CD4-positive, CD25-positive, alpha-beta regulatory T cell (primary cell): ENCODE data around the gene RNF14. TPM values are rescaled to one million over a fixed set of nuclear protein-coding genes. Genes with fewer than 3 reads are reported as not detected.

Experiments used
- ATAC-seq, 2 donors: fragments of 150-1000 bp; cut with Tn5 transposase; one replicate each; pipeline ENCODE4 v1.10.0; 2021; ENCODE audit warnings: low read depth in 2 of 2, moderate number of reproducible peaks in 2 of 2, moderate library complexity in 1 of 2
- DNase-seq, 3 donors: peaks; one replicate each; pipeline versions ENCODE4 v3.0.0 to v3.0.0-alpha.2; 2012 to 2022; ENCODE audit warnings: mixed read lengths in 1 of 3
- H3K27ac ChIP-seq: one replicate; pipeline ENCODE4 v1.7.0; 2013; ENCODE audit warnings: mild to moderate bottlenecking, low read length; ENCODE audit not compliant: insufficient read depth, poor library complexity, severe bottlenecking
- H3K27me3 ChIP-seq: one replicate; pipeline ENCODE4 v1.7.0; 2013; ENCODE audit warnings: low read length; ENCODE audit not compliant: control insufficient read depth, insufficient read depth
- H3K36me3 ChIP-seq: one replicate; pipeline ENCODE4 v1.7.0; 2013; ENCODE audit warnings: mild to moderate bottlenecking, low read length, moderate library complexity; ENCODE audit not compliant: control insufficient read depth, insufficient read depth
- H3K4me1 ChIP-seq: 2 replicates; pipeline ENCODE4 v1.7.0; 2013; ENCODE audit warnings: mild to moderate bottlenecking, low read length; ENCODE audit not compliant: insufficient read depth, control insufficient read depth, poor library complexity, severe bottlenecking
- H3K4me3 ChIP-seq: one replicate; pipeline ENCODE4 v1.7.0; 2013; ENCODE audit warnings: low read depth, mild to moderate bottlenecking, low read length, moderate library complexity
- H3K9me3 ChIP-seq, 2 experiments: 1 replicate in 1 of 2; 2 replicates in 1 of 2; pipeline ENCODE4 v1.7.0; 2013; ENCODE audit warnings: low read length in 2 of 2, mild to moderate bottlenecking in 1 of 2, moderate library complexity in 1 of 2; ENCODE audit not compliant: control insufficient read depth in 2 of 2
- H3K27ac Mint-ChIP-seq, 3 donors: one replicate each; pipeline ENCODE4 v1.8.0; 2020 to 2022; ENCODE audit warnings: mild to moderate bottlenecking in 3 of 3, mixed read lengths in 3 of 3, moderate library complexity in 2 of 3
- H3K27me3 Mint-ChIP-seq: one replicate; pipeline ENCODE4 v1.8.0; 2022; ENCODE audit warnings: mild to moderate bottlenecking, mixed read lengths
- H3K36me3 Mint-ChIP-seq: one replicate; pipeline ENCODE4 v1.8.0; 2020; ENCODE audit warnings: mixed read lengths
- H3K4me1 Mint-ChIP-seq, 4 donors: one replicate each; pipeline ENCODE4 v1.8.0; 2020 to 2022; ENCODE audit warnings: mixed read lengths in 4 of 4, mild to moderate bottlenecking in 1 of 4
- H3K4me3 Mint-ChIP-seq, 4 donors: one replicate each; pipeline ENCODE4 v1.8.0; 2020 to 2022; ENCODE audit warnings: mild to moderate bottlenecking in 4 of 4, mixed read lengths in 4 of 4, moderate library complexity in 3 of 4
- H3K9me3 Mint-ChIP-seq, 7 donors: one replicate each; pipeline ENCODE4 v1.8.0; 2020 to 2022; ENCODE audit warnings: mixed read lengths in 7 of 7, mild to moderate bottlenecking in 3 of 7, moderate library complexity in 2 of 7
- polyA plus RNA-seq, 4 donors: library from polyadenylated mRNA; unstranded; fragments of 300-500 nt; fragmentation: Illumina TruSeq; gene quantifications; one replicate each; pipeline ENCODE4 v1.2.3, GENCODE V29; 2021
- total RNA-seq: library from RNA; stranded (reverse); gene quantifications from one replicate; pipeline ENCODE4 v1.2.3, GENCODE V29; 2022

RNF14 gene
- total and polyA plus RNA-seq, 5 donors from 2014 or later, result 24.4 to 56.8 (median 46.3) TPM

GRCh38 chr5:141950207-141951005 lies 18.5 kb upstream of the RNF14 start:
- H3K4me3 Mint-ChIP-seq, result no peak overlapping the region

DNA sequence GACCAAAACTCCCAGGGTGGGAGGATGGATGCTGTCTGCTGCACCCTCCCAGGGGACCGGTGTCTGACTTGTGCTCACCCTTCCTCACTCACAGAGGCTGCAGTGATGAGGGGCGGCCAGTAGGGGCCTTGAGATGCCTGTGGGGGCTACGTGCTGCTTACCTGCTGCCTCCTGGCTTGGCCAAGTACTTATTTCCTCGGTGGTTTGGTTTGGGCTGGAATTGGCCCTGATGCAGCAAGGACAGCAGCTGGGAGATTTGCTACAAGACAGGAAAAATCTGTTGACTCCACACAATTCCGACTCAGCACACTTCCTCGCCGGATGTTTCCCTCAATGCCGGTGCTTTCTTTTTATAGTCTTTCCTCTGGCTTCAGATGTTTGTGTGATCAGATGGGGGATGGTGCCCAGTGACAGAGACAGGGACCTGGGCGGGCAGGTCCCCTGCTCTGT lies 17.5 kb upstream of the RNF14 start:
- Mint-ChIP-seq H3K4me3 (no peak overlapping the region), H3K27me3 (no peaks in the 10 kb centered on the region), H3K27ac (no peak overlapping the region), H3K9me3 (no peaks in the 10 kb centered on the region), H3K36me3 (peaks cover 12% of the 10 kb centered on the region), H3K4me1 (peaks cover 0 to 13% (median 2%) of the 10 kb centered on the region in 4 donors)
- peak; percentile 43 to 58 for ATAC-seq
- Histone ChIP-seq H3K36me3 (no peaks in the 10 kb centered on the region), H3K27me3 (no peaks in the 10 kb centered on the region), H3K9me3 (no peaks in the 10 kb centered on the region), H3K4me3 (no peak overlapping the region), H3K4me1 (no peaks in the 10 kb centered on the region), H3K27ac (no peak overlapping the region)
- DNase-seq, result peak in 1 of 3 donors; percentile 37

More at GRCh38 chr5:141950207-141951005, 18.5 kb upstream of the RNF14 start:
- no peaks in the 10 kb centered on the region for H3K27me3 ChIP-seq
- no peak overlapping the region for H3K27ac Mint-ChIP-seq
- H3K27me3 Mint-ChIP-seq, result no peaks in the 10 kb centered on the region
- peaks cover 11% of the 10 kb centered on the region for H3K36me3 Mint-ChIP-seq
- H3K4me1 ChIP-seq, result no peaks in the 10 kb centered on the region
- H3K9me3 ChIP-seq, result no peaks in the 10 kb centered on the region
- no peak for DNase-seq
- no peak for ATAC-seq
- no peak overlapping the region for H3K4me3 ChIP-seq
- no peaks in the 10 kb centered on the region for H3K9me3 Mint-ChIP-seq
- H3K4me1 Mint-ChIP-seq, result peaks cover 0 to 13% (median 2%) of the 10 kb centered on the region in 4 donors
- H3K36me3 ChIP-seq, result no peaks in the 10 kb centered on the region
- no peak overlapping the region for H3K27ac ChIP-seq

DNA sequence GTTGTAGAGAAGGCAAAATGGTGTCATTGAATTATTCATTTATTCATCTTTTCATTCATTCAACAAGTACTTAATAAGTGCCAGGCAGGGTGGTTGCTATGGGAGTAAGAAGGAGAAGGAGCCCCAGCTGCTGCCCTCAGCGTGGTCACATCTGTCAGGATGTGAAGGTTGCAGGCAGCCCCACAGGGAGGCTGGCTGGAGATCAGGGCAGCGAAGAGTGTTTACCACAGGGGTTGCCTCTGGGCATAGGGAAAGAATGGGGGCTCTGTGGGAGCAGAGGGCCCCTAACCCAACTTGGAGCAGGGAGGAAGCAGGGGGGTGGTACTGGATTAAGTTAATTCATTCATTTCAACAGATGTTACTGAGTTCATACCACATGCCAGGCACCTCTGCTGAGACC lies 16.9 kb upstream of the RNF14 start:
- no peak overlapping the region for H3K27ac ChIP-seq
- Mint-ChIP-seq H3K27ac (peak overlapping the region in 1 of 3 donors; percentile 15), H3K4me3 (no peak overlapping the region), H3K27me3 (no peaks in the 10 kb centered on the region), H3K9me3 (no peaks in the 10 kb centered on the region), H3K36me3 (peaks cover 14% of the 10 kb centered on the region), H3K4me1 (peaks cover 0 to 16% (median 2%) of the 10 kb centered on the region in 4 donors)
- ATAC-seq (no peak), DNase-seq (no peak)
- no peaks in the 10 kb centered on the region for H3K9me3 ChIP-seq
- H3K4me3 ChIP-seq, result no peak overlapping the region
- no peaks in the 10 kb centered on the region for H3K27me3 ChIP-seq
- H3K36me3 ChIP-seq, result no peaks in the 10 kb centered on the region
- no peaks in the 10 kb centered on the region for H3K4me1 ChIP-seq

GRCh38 chr5:141954194-141954593 lies 14.7 kb upstream of the RNF14 start:
- H3K27me3 Mint-ChIP-seq, result no peaks in the 10 kb centered on the region
- Histone ChIP-seq H3K27me3 (no peaks in the 10 kb centered on the region), H3K27ac (no peak overlapping the region), H3K36me3 (no peaks in the 10 kb centered on the region), H3K4me1 (peaks cover 15% of the 10 kb centered on the region), H3K4me3 (no peak overlapping the region), H3K9me3 (no peaks in the 10 kb centered on the region)
- no peaks in the 10 kb centered on the region for H3K9me3 Mint-ChIP-seq
- DNase-seq (no peak), ATAC-seq (no peak)
- H3K27ac Mint-ChIP-seq, result peak overlapping the region in 1 of 3 donors; percentile 43
- H3K4me1 Mint-ChIP-seq, result peaks cover 0 to 36% (median 11%) of the 10 kb centered on the region in 4 donors
- peaks cover 14% of the 10 kb centered on the region for H3K36me3 Mint-ChIP-seq
- H3K4me3 Mint-ChIP-seq, result peak overlapping the region in 1 of 4 donors; percentile 56

- no peaks in the 10 kb centered on the region for H3K27me3 ChIP-seq
- Mint-ChIP-seq H3K36me3 (peaks cover 14% of the 10 kb centered on the region), H3K4me3 (no peak overlapping the region), H3K4me1 (peaks cover 11 to 49% (median 30%) of the 10 kb centered on the region in 4 donors), H3K27me3 (no peaks in the 10 kb centered on the region), H3K27ac (peak overlapping the region in 1 of 3 donors; percentile 11), H3K9me3 (peaks cover 0 to 1% (median 0%) of the 10 kb centered on the region in 7 donors)
- H3K36me3 ChIP-seq, result no peaks in the 10 kb centered on the region
- H3K4me1 ChIP-seq, result peaks cover 37% of the 10 kb centered on the region
- DNase-seq (no peak), ATAC-seq (no peak)
- H3K27ac ChIP-seq, result no peak overlapping the region
- no peaks in the 10 kb centered on the region for H3K9me3 ChIP-seq
- H3K4me3 ChIP-seq, result no peak overlapping the region
These were observed 11.4 kb upstream of the RNF14 start for GRCh38 chr5:141957367-141957996.

- DNase-seq, result peak in 1 of 3 donors; percentile 47
- H3K9me3 ChIP-seq, result no peaks in the 10 kb centered on the region
- H3K4me1 ChIP-seq, result peaks cover 37% of the 10 kb centered on the region
- Mint-ChIP-seq H3K9me3 (peaks cover 0 to 1% (median 0%) of the 10 kb centered on the region in 7 donors), H3K4me1 (peaks cover 11 to 52% (median 30%) of the 10 kb centered on the region in 4 donors), H3K36me3 (peaks cover 12% of the 10 kb centered on the region), H3K4me3 (peak within 1 kb of the TSS in 3 of 4 donors; percentile 20 to 50 (median 43)), H3K27ac (peak within 1 kb of the TSS; percentile 78 to 86 (median 79)), H3K27me3 (no peaks in the 10 kb centered on the region)
- no peak for ATAC-seq
- H3K27ac ChIP-seq, result no peak within 1 kb of the TSS
- peak within 1 kb of the TSS; percentile 13 for H3K4me3 ChIP-seq
- no peaks in the 10 kb centered on the region for H3K27me3 ChIP-seq
- H3K36me3 ChIP-seq, result no peaks in the 10 kb centered on the region
These were observed 10.8 kb upstream of the RNF14 start, which contains the start of gene PCDH12 for GRCh38 chr5:141958113-141958512. PCDH12 (minus strand) TSS chr5:141958202; CDS start chr5:141957851, 351 bp downstream.

DNA sequence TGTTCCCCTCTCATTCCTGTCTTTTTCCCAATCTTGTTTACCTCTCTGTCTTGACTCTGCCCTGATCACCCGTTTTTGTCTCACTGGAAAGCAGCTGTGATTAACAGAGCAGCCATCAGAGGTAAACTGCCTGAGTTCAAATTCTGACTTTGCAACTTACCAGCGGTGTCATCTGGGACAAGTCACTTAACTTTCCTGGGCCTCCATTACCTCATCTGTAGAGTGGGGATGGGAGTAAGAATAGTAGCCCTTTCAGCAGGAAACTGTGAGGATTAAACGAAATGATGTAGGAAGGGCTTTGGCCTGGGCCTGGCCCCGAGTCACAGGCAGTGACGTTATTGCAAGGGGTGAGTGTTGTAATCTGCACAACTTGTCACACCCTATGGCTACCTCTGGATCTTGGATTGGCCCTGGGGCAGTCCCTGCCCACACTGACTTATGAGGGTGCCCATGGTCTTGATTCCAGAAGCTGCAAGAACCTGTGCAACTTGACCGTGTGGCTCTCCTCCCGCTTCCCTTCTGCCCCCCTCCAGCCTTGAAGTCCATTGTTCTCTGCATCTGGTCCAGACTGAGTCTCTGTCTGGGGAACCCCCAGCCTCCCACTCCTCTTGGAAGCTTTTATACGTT lies 10.2 kb upstream of the RNF14 start:
- DNase-seq, result no peak
- H3K4me3 Mint-ChIP-seq, result peak overlapping the region in 1 of 4 donors; percentile 43
- peak overlapping the region; percentile 78 to 86 (median 79) for H3K27ac Mint-ChIP-seq
- H3K27me3 Mint-ChIP-seq, result no peaks in the 10 kb centered on the region
- ATAC-seq, result no peak
- H3K9me3 Mint-ChIP-seq, result peaks cover 0 to 1% (median 0%) of the 10 kb centered on the region in 7 donors
- Histone ChIP-seq H3K36me3 (no peaks in the 10 kb centered on the region), H3K27ac (no peak overlapping the region), H3K4me3 (peak overlapping the region; percentile 13), H3K4me1 (peaks cover 37% of the 10 kb centered on the region), H3K9me3 (no peaks in the 10 kb centered on the region), H3K27me3 (no peaks in the 10 kb centered on the region)
- H3K4me1 Mint-ChIP-seq, result peaks cover 11 to 50% (median 30%) of the 10 kb centered on the region in 4 donors
- peaks cover 10% of the 10 kb centered on the region for H3K36me3 Mint-ChIP-seq
